ENCODE measurements around the gene PDE7B. TPM values are rescaled to one million over a fixed set of nuclear protein-coding genes. Genes with fewer than 3 reads are reported as not detected.

PDE7B gene
- total and polyA plus RNA-seq, 2 of the 13 experiments (the other 11 are each of a cell fraction or from before 2014, with no cell fraction given): not detected

- BruUV-seq (replicated peaks): no TSS peak
- Histone ChIP-seq H3K27ac (ENCODE audit: extremely low read length, insufficient read depth, low read length) (no peak overlapping the region), H3K79me2 (ENCODE audit: insufficient read depth, low read length) (no peaks in the 10 kb centered on the region), H3K4me1 (ENCODE audit: insufficient read depth, low read length) (no peaks in the 10 kb centered on the region), H3K36me3 (replicated peaks in 1 of 2; ENCODE audit: control insufficient read depth in 1 of 2, insufficient read depth in 2 of 2, low read length in 2 of 2) (no peaks in the 10 kb centered on the region), H3K9ac (ENCODE audit: insufficient read depth, low read depth, low read length) (no peak overlapping the region), H3K4me3 (replicated peaks in 1 of 3; ENCODE audit: insufficient read depth in 1 of 3, low read depth in 2 of 3, low read length in 3 of 3) (no peak overlapping the region), H3K27me3 (ENCODE audit: control insufficient read depth in 1 of 2, insufficient read depth in 2 of 2, low read length in 2 of 2) (no peaks in the 10 kb centered on the region), H2AFZ (ENCODE audit: low read length) (no peak overlapping the region), H4K20me1 (ENCODE audit: insufficient read depth, low read length) (no peaks in the 10 kb centered on the region), H3K9me3 (ENCODE audit: low read length) (no peaks in the 10 kb centered on the region; the same call in 1 of the 2 replicates), H3K4me2 (ENCODE audit: low read depth, low read length) (no peak overlapping the region)
- intact Hi-C loops (cut with micrococcal nuclease; ENCODE audit: unreplicated experiment) (no loop called here), in situ Hi-C loops (cut with HindIII; ENCODE audit: extremely low pct_ligation_motif_present, low pct_unique_long_range_greater_than_20kb) (no loop called here)
- POLR2A ChIA-PET: no interaction called here
- CTCF ChIA-PET (ENCODE audit: low intra/inter-chr PET ratio, low total read pairs): no interaction called here
- FAIRE-seq (no peak), DNase-seq (ENCODE audit: low spot score) (no peak), ATAC-seq (no peak)
- TF ChIP-seq SMARCC2 (IDR thresholded peaks at IDR 0.05): no peak
- TF ChIP-seq ZFP37 (CRISPR knock-in tag; IDR thresholded peaks at IDR 0.05; ENCODE audit: borderline replicate concordance): no peak
- no peak for TF ChIP-seq SOX6 (IDR thresholded peaks at IDR 0.05)
- TF ChIP-seq SOX6 (CRISPR knock-in tag; IDR thresholded peaks at IDR 0.05): no peak
- TF ChIP-seq ZNF720 (CRISPR knock-in tag; IDR thresholded peaks at IDR 0.05): no peak
- TF ChIP-seq, protein P1, sequence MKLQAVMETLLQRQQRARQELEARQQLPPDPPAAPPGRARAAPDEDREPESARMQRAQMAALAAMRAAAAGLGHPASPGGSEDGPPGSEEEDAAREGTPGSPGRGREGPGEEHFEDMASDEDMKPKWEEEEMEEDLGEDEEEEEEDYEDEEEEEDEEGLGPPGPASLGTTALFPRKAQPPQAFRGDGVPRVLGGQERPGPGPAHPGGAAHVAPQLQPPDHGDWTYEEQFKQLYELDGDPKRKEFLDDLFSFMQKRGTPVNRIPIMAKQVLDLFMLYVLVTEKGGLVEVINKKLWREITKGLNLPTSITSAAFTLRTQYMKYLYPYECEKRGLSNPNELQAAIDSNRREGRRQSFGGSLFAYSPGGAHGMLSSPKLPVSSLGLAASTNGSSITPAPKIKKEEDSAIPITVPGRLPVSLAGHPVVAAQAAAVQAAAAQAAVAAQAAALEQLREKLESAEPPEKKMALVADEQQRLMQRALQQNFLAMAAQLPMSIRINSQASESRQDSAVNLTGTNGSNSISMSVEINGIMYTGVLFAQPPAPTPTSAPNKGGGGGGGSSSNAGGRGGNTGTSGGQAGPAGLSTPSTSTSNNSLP (IDR thresholded peaks at IDR 0.05; ENCODE audit: low read depth, low read length): no peak
- no peak for TF ChIP-seq NR2F2 (IDR thresholded peaks at IDR 0.05; ENCODE audit: borderline replicate concordance, low read depth)
- no peak for TF ChIP-seq PHF8 (CRISPR knock-in tag; IDR thresholded peaks at IDR 0.05)
- TF ChIP-seq SP2 (CRISPR knock-in tag; IDR thresholded peaks at IDR 0.05): no peak
- TF ChIP-seq, protein P2, sequence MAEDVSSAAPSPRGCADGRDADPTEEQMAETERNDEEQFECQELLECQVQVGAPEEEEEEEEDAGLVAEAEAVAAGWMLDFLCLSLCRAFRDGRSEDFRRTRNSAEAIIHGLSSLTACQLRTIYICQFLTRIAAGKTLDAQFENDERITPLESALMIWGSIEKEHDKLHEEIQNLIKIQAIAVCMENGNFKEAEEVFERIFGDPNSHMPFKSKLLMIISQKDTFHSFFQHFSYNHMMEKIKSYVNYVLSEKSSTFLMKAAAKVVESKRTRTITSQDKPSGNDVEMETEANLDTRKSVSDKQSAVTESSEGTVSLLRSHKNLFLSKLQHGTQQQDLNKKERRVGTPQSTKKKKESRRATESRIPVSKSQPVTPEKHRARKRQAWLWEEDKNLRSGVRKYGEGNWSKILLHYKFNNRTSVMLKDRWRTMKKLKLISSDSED (CRISPR knock-in tag; IDR thresholded peaks at IDR 0.05): no peak
- no peak for TF ChIP-seq KLF6 (CRISPR knock-in tag; IDR thresholded peaks at IDR 0.05)
- TF ChIP-seq PHF20 (CRISPR knock-in tag; IDR thresholded peaks at IDR 0.05): no peak
- no peak for TF ChIP-seq NFIB (CRISPR knock-in tag; IDR thresholded peaks at IDR 0.05; ENCODE audit: borderline replicate concordance)
- TF ChIP-seq SMARCE1 (IDR thresholded peaks at IDR 0.05; ENCODE audit: borderline replicate concordance): no peak
- TF ChIP-seq NRL (CRISPR knock-in tag; IDR thresholded peaks at IDR 0.05; ENCODE audit: borderline replicate concordance): no peak
- TF ChIP-seq ZNF83 (CRISPR knock-in tag; IDR thresholded peaks at IDR 0.05; ENCODE audit: borderline replicate concordance): no peak
- TF ChIP-seq TFE3 (CRISPR knock-in tag; IDR thresholded peaks at IDR 0.05): no peak
- TF ChIP-seq, protein P3, sequence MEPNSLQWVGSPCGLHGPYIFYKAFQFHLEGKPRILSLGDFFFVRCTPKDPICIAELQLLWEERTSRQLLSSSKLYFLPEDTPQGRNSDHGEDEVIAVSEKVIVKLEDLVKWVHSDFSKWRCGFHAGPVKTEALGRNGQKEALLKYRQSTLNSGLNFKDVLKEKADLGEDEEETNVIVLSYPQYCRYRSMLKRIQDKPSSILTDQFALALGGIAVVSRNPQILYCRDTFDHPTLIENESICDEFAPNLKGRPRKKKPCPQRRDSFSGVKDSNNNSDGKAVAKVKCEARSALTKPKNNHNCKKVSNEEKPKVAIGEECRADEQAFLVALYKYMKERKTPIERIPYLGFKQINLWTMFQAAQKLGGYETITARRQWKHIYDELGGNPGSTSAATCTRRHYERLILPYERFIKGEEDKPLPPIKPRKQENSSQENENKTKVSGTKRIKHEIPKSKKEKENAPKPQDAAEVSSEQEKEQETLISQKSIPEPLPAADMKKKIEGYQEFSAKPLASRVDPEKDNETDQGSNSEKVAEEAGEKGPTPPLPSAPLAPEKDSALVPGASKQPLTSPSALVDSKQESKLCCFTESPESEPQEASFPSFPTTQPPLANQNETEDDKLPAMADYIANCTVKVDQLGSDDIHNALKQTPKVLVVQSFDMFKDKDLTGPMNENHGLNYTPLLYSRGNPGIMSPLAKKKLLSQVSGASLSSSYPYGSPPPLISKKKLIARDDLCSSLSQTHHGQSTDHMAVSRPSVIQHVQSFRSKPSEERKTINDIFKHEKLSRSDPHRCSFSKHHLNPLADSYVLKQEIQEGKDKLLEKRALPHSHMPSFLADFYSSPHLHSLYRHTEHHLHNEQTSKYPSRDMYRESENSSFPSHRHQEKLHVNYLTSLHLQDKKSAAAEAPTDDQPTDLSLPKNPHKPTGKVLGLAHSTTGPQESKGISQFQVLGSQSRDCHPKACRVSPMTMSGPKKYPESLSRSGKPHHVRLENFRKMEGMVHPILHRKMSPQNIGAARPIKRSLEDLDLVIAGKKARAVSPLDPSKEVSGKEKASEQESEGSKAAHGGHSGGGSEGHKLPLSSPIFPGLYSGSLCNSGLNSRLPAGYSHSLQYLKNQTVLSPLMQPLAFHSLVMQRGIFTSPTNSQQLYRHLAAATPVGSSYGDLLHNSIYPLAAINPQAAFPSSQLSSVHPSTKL (CRISPR knock-in tag; IDR thresholded peaks at IDR 0.05): no peak
- WGBS (ENCODE audit: low lambda C conversion rate): 0% methylated on average over 1 of the region's 1 CpG
Measured at GRCh38 chr6:136166815-136167214, 315.3 kb downstream of the PDE7B start.
